B cell (primary cell): ENCODE measurements around the gene SLC35G2. TPM values are rescaled to one million over a fixed set of nuclear protein-coding genes. Genes with fewer than 3 reads are reported as not detected.

ENCODE experiments used
- ATAC-seq: fragments of 200-7000 bp; cut with Tn5 transposase; one replicate; pipeline ENCODE4 v1.10.0; 2021; ENCODE audit warnings: low read depth, mild to moderate bottlenecking, moderate number of reproducible peaks, moderate library complexity
- CTCF ChIA-PET: fragments of 350-600 bp; sonication (Branson Sonifier 250); formaldehyde crosslinking; loops from one replicate; lab custom pipeline; 2021; ENCODE audit warnings: antibody characterized with exemption, inconsistent platforms; lab: Charles Lee
- POLR2A ChIA-PET: fragments of 350-600 bp; sonication (Branson Sonifier 250); formaldehyde crosslinking; loops from one replicate; lab custom pipeline; 2021; ENCODE audit warnings: antibody characterized with exemption; lab: Charles Lee
- DNase-seq: peaks from one replicate; pipeline ENCODE4 v3.0.0; 2013
- H2AFZ ChIP-seq: 2 replicates; pipeline ENCODE4 v1.6.1; 2012; ENCODE audit warnings: mild to moderate bottlenecking, low read depth, low read length; ENCODE audit not compliant: insufficient read depth, poor library complexity, severe bottlenecking
- H3K27ac ChIP-seq, 2 donors: 1 replicate in 1 of 2; 2 replicates in 1 of 2; pipeline ENCODE4 v1.5.1; 2012 to 2013; ENCODE audit warnings: low read length in 2 of 2, mild to moderate bottlenecking in 2 of 2, moderate library complexity in 1 of 2
- H3K27me3 ChIP-seq, 4 experiments: fragments of 200-600 bp in 1 of 4; sonication (generic) in 1 of 4; replicated peaks in 1 of 4; 1 replicate in 2 of 4; 2 replicates in 2 of 4; pipeline versions ENCODE4 v1.6.1 to v1.7.0; 2013 to 2016; ENCODE audit warnings: low read length in 3 of 4, mild to moderate bottlenecking in 2 of 4, mixed read lengths in 1 of 4, moderate library complexity in 1 of 4; ENCODE audit not compliant: insufficient read depth in 4 of 4, control insufficient read depth in 3 of 4; ENCODE audit errors: control extremely low read depth in 1 of 4
- H3K36me3 ChIP-seq, 2 experiments: replicated peaks in 1 of 2; 1 replicate in 1 of 2; 2 replicates in 1 of 2; pipeline versions ENCODE4 v1.6.1 to v1.7.1; 2013; ENCODE audit warnings: low read length in 1 of 2; ENCODE audit not compliant: insufficient read depth in 2 of 2, control insufficient read depth in 1 of 2; ENCODE audit errors: control extremely low read depth in 1 of 2, extremely low read depth in 1 of 2
- H3K4me1 ChIP-seq, 2 donors: fragments of 200-600 bp in 1 of 2; sonication (generic) in 1 of 2; 1 replicate in 1 of 2; 2 replicates in 1 of 2; pipeline versions ENCODE4 v1.5.1 to v1.6.1; 2013 to 2017; ENCODE audit warnings: low read length in 2 of 2; ENCODE audit not compliant: control insufficient read depth in 2 of 2, insufficient read depth in 2 of 2
- H3K4me2 ChIP-seq: replicated peaks from 2 replicates; pipeline ENCODE3; 2012; ENCODE audit warnings: mild to moderate bottlenecking, low read depth, low read length; ENCODE audit not compliant: poor library complexity, severe bottlenecking
- H3K4me3 ChIP-seq, 5 experiments: fragments of 200-600 bp in 1 of 5; sonication (generic) in 1 of 5; 1 replicate in 3 of 5; 2 replicates in 2 of 5; pipeline versions ENCODE4 v1.5.1 to v1.7.0; 2011 to 2016; ENCODE audit warnings: low read length in 4 of 5, mild to moderate bottlenecking in 4 of 5, low read depth in 2 of 5, control low read depth in 1 of 5, moderate library complexity in 1 of 5; ENCODE audit not compliant: insufficient read depth in 1 of 5; ENCODE audit errors: control extremely low read depth in 1 of 5, extremely low read depth in 1 of 5
- H3K79me2 ChIP-seq: fragments of 200-600 bp; sonication (generic); one replicate; pipeline ENCODE4 v1.6.0; 2016; ENCODE audit warnings: low read length; ENCODE audit not compliant: control insufficient read depth, insufficient read depth
- H3K9ac ChIP-seq: fragments of 200-600 bp; sonication (generic); 2 replicates; pipeline ENCODE4 v1.6.1; 2017; ENCODE audit warnings: mild to moderate bottlenecking, low read length, moderate library complexity
- H3K9me3 ChIP-seq, 3 donors: one replicate each; pipeline versions ENCODE4 v1.6.1 to v1.7.1; 2013; ENCODE audit warnings: low read length in 2 of 3; ENCODE audit not compliant: control insufficient read depth in 2 of 3, insufficient read depth in 1 of 3; ENCODE audit errors: control extremely low read depth in 1 of 3
- H4K20me1 ChIP-seq: 2 replicates; pipeline ENCODE4 v1.6.0; 2012; ENCODE audit warnings: mild to moderate bottlenecking, low read length; ENCODE audit not compliant: insufficient read depth, control insufficient read depth, poor library complexity, severe bottlenecking
- H3K27ac Mint-ChIP-seq: one replicate; pipeline ENCODE4 v1.8.0; 2021; ENCODE audit warnings: mixed read lengths
- H3K27me3 Mint-ChIP-seq: one replicate; pipeline ENCODE4 v1.8.0; 2021; ENCODE audit warnings: mixed read lengths
- H3K4me1 Mint-ChIP-seq: one replicate; pipeline ENCODE4 v1.8.0; 2021; ENCODE audit warnings: mixed read lengths
- H3K4me3 Mint-ChIP-seq: one replicate; pipeline ENCODE4 v1.8.0; 2021; ENCODE audit warnings: mixed read lengths
- H3K9me3 Mint-ChIP-seq: one replicate; pipeline ENCODE4 v1.8.0; 2022; ENCODE audit warnings: mixed read lengths; ENCODE audit not compliant: insufficient read depth
- EZH2 ChIP-seq: IDR thresholded peaks from 2 replicates; pipeline ENCODE4 v1.6.1; 2012; ENCODE audit warnings: borderline replicate concordance, low read depth, mild to moderate bottlenecking, moderate library complexity, low read length; ENCODE audit not compliant: insufficient read depth, poor library complexity, severe bottlenecking
- WGBS: methylation state at CpG from one replicate; pipeline ENCODE4 v1.1.5; 2013; ENCODE audit warnings: missing lambda C conversion rate; ENCODE audit not compliant: insufficient coverage; 5-methylcytosine and 5-hydroxymethylcytosine counted together
- intact Hi-C: fragments of 100-400 bp; cut with micrococcal nuclease; formaldehyde crosslinking; loops from one replicate; pipeline ENCODE4 v1.10.0; 2022
- polyA plus RNA-seq: library from polyadenylated mRNA; depleted of rRNA; stranded (reverse); fragments of >200 nt; gene quantifications from 2 replicates; pipeline ENCODE4 v1.2.3, GENCODE V29; 2012
- total RNA-seq, 2 donors: library from RNA; stranded (reverse); fragments of 120-200 nt in 1 of 2; gene quantifications; 1 replicate in 1 of 2; 2 replicates in 1 of 2; pipeline versions ENCODE4 v1.2.3 to v1.2.4, GENCODE V29; 2013 to 2022
- TF ChIP-seq, protein P1 (sequence below): fragments of 200-600 bp; IDR thresholded peaks from one replicate; pipeline ENCODE4 v1.8.0; 2022; ENCODE audit warnings: antibody characterized with exemption, mild to moderate bottlenecking

Gene SLC35G2
- total and polyA plus RNA-seq, 2 donors (not counting 1 experiment from before 2014, with no cell fraction given) = 0.07 to 9.4 TPM

- Histone ChIP-seq H4K20me1 (peaks cover 51% of the 10 kb centered on the region), H3K4me1 (peaks cover 16 to 32% of the 10 kb centered on the region in 2 donors), H3K9me3 (peaks cover 0 to 13% (median 0%) of the 10 kb centered on the region in 3 donors), H3K4me2 (peak overlapping the region; percentile 52), H3K9ac (peak overlapping the region; percentile 20), H3K4me3 (peak overlapping the region in 1 of 5 experiments; percentile 18), H3K36me3 (peaks cover 0 to 2% of the 10 kb centered on the region in 2 experiments), H3K27ac (peak overlapping the region in 1 of 2 donors; percentile 56), H2AFZ (no peak overlapping the region), H3K79me2 (peaks cover 92% of the 10 kb centered on the region), H3K27me3 (no peaks in the 10 kb centered on the region)
- ATAC-seq (no peak), DNase-seq (no peak)
- TF ChIP-seq, protein P1, sequence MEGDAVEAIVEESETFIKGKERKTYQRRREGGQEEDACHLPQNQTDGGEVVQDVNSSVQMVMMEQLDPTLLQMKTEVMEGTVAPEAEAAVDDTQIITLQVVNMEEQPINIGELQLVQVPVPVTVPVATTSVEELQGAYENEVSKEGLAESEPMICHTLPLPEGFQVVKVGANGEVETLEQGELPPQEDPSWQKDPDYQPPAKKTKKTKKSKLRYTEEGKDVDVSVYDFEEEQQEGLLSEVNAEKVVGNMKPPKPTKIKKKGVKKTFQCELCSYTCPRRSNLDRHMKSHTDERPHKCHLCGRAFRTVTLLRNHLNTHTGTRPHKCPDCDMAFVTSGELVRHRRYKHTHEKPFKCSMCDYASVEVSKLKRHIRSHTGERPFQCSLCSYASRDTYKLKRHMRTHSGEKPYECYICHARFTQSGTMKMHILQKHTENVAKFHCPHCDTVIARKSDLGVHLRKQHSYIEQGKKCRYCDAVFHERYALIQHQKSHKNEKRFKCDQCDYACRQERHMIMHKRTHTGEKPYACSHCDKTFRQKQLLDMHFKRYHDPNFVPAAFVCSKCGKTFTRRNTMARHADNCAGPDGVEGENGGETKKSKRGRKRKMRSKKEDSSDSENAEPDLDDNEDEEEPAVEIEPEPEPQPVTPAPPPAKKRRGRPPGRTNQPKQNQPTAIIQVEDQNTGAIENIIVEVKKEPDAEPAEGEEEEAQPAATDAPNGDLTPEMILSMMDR = no peak
- TF ChIP-seq EZH2 = no peak
- intact Hi-C loops = no loop called here
- ChIA-PET CTCF (interaction anchor here (0.6 kb wide), 1 partner anchor 10 kb away, joined by 3 read pairs; no protein-coding TSS in a partner anchor), POLR2A (interaction anchor here (0.5 kb wide), 1 partner anchor 23 kb away, joined by 5 read pairs; no protein-coding TSS in a partner anchor)
- Mint-ChIP-seq H3K27me3 (no peaks in the 10 kb centered on the region), H3K9me3 (no peaks in the 10 kb centered on the region), H3K4me1 (peaks cover 62% of the 10 kb centered on the region), H3K4me3 (peak overlapping the region; percentile 33), H3K27ac (peak overlapping the region; percentile 38)
- WGBS = 55% methylated on average over 2 of the region's 5 CpGs
Measured at GRCh38 chr3:136885357-136886213, 66.7 kb downstream of the SLC35G2 start.

DNA sequence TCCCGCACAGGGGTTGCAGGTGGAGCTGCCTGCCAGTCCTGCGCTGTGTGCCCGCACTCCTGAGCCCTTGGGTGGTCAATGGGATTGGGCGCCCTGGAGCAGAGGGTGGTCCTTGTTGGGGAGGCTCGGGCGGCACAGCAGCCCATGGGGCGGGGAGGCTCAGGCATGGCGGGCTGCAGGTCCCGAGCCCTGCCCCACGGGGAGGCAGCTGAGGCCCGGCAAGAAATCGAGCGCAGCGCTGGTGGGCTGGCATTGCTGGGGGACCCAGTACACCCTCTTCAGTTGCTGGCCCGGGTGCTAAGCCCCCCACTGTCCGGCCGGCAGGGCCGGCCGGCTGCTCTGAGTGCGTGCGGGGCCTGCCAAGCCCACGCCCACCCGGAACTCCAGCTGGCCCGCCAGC, 71.0 kb downstream of the SLC35G2 start:
- intact Hi-C loops = no loop called here
- CTCF ChIA-PET = no interaction called here

More for the DNA sequence above, 71.0 kb downstream of the SLC35G2 start:
- POLR2A ChIA-PET = no interaction called here
- no peaks in the 10 kb centered on the region for H3K9me3 Mint-ChIP-seq
- Histone ChIP-seq H2AFZ (no peak overlapping the region), H4K20me1 (peaks cover 53% of the 10 kb centered on the region), H3K4me1 (peaks cover 25 to 32% of the 10 kb centered on the region in 2 donors), H3K4me2 (no peak overlapping the region), H3K36me3 (peaks cover 1 to 8% of the 10 kb centered on the region in 2 experiments), H3K4me3 (no peak overlapping the region), H3K27ac (no peak overlapping the region), H3K27me3 (no peaks in the 10 kb centered on the region), H3K79me2 (peaks cover 99% of the 10 kb centered on the region), H3K9ac (no peak overlapping the region), H3K9me3 (peaks cover 0 to 14% (median 0%) of the 10 kb centered on the region in 3 donors)
- WGBS = 83% methylated on average over 23 of the region's 24 CpGs
- ATAC-seq = no peak
- H3K27me3 Mint-ChIP-seq = no peaks in the 10 kb centered on the region
- no peak for TF ChIP-seq EZH2
- TF ChIP-seq, protein P1 = no peak
- DNase-seq = no peak
- peaks cover 57% of the 10 kb centered on the region for H3K4me1 Mint-ChIP-seq
- H3K27ac Mint-ChIP-seq = no peak overlapping the region
- H3K4me3 Mint-ChIP-seq = no peak overlapping the region
